Spinal cord (tissue), 10 donors: ENCODE results near the gene TMOD3. TPM values are rescaled to one million over a fixed set of nuclear protein-coding genes. Genes with fewer than 3 reads are reported as not detected.
A peak's percentile ranks its signal among the peaks of the same experiment; 100 is the strongest.

ENCODE experiments used
- DNase-seq, 6 donors: peaks; one replicate each; pipeline versions ENCODE4 v3.0.0 to v3.0.0-alpha.2; 2013 to 2015; ENCODE audit warnings: low spot score in 6 of 6, low read depth in 4 of 6
- H3K27ac ChIP-seq: one replicate; pipeline ENCODE4 v1.5.1; 2013; ENCODE audit warnings: low read depth, low read length, control low read depth
- H3K27me3 ChIP-seq: one replicate; pipeline ENCODE4 v1.6.1; 2013; ENCODE audit warnings: low read length; ENCODE audit not compliant: control insufficient read depth, insufficient read depth
- H3K36me3 ChIP-seq: one replicate; pipeline ENCODE4 v1.6.1; 2013; ENCODE audit warnings: low read length; ENCODE audit not compliant: control insufficient read depth, insufficient read depth
- H3K4me1 ChIP-seq: one replicate; pipeline ENCODE4 v1.6.1; 2013; ENCODE audit warnings: low read length; ENCODE audit not compliant: control insufficient read depth, insufficient read depth
- H3K4me3 ChIP-seq: one replicate; pipeline ENCODE4 v1.5.1; 2013; ENCODE audit warnings: low read depth, low read length, control low read depth
- H3K9me3 ChIP-seq: one replicate; pipeline ENCODE4 v1.6.1; 2013; ENCODE audit warnings: low read length; ENCODE audit not compliant: control insufficient read depth, insufficient read depth
- WGBS: methylation state at CpG from one replicate; pipeline ENCODE4 v1.1.5; 2013; ENCODE audit warnings: missing lambda C conversion rate; ENCODE audit not compliant: insufficient coverage; 5-methylcytosine and 5-hydroxymethylcytosine counted together
- polyA plus RNA-seq, 2 donors: library from polyadenylated mRNA; unstranded; fragments of 120-200 nt; gene quantifications; one replicate each; pipeline ENCODE4 v1.2.1, GENCODE V29; 2013; ENCODE audit not compliant: insufficient read length in 2 of 2
- total RNA-seq, 2 donors: library from RNA; depleted of rRNA in 1 of 2; stranded (reverse); fragments of 120-200 nt in 1 of 2; fragments of >200 nt in 1 of 2; gene quantifications; one replicate each; pipeline versions ENCODE4 v1.2.3 to v1.2.4, GENCODE V29; 2013 to 2014
- donor health status: healthy.

TMOD3 gene
- total and polyA plus RNA-seq, 4 donors, result 26.5 to 60.4 (median 34.9) TPM

DNA sequence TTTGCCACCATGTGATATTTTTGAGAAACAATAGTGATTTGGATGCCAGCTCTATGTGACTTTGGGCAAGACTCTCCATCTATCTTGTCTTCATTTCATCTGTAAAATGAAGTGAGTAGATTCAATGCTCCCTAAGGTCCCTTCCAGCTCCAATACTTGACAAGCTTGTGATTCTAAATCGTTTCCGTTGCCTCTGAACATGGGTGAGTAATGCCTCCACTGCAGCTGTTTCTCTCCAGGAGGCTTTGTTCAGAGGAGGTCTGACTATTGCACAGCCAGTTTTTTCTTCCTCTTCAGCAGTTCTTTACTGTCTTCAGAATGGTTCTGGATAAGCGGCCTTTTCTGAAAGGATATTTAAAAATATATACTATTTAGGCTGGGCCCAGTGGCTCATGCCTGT, 14.8 kb upstream of the TMOD3 start:
- DNase-seq, result peak in 1 of 6 donors; percentile 57

DNA sequence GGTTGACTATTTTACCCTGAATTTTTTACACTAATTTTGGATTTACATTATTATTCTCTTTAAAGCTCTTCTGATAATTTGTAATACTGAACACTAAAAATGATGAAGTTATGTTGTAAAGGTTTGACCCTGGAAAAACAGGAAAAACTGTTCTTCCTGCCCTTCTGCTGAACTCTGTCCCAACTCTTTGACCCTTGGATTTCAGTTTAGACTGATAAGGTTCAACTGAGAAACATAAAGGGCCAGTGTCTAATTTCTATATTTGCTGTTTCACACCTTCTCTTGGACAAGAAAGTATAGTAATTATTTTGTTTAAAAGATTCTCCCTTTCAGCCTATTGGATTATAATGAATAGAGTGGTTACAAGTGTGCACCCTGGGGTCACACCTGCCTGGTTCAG, 12.8 kb upstream of the TMOD3 start:
- no peak for DNase-seq
- H3K9me3 ChIP-seq, result peaks cover 3% of the 10 kb centered on the region
- no peak overlapping the region for H3K4me3 ChIP-seq
- H3K36me3 ChIP-seq, result peaks cover 10% of the 10 kb centered on the region
- H3K27me3 ChIP-seq, result no peaks in the 10 kb centered on the region
- H3K27ac ChIP-seq, result no peak overlapping the region
- no peaks in the 10 kb centered on the region for H3K4me1 ChIP-seq

More for the DNA sequence above, 14.8 kb upstream of the TMOD3 start:
- Histone ChIP-seq H3K4me1 (no peaks in the 10 kb centered on the region), H3K27ac (no peak overlapping the region), H3K4me3 (no peak overlapping the region), H3K36me3 (peaks cover 10% of the 10 kb centered on the region), H3K27me3 (no peaks in the 10 kb centered on the region), H3K9me3 (no peaks in the 10 kb centered on the region)
- 47% methylated on average over 2 of the region's 3 CpGs for WGBS

DNA sequence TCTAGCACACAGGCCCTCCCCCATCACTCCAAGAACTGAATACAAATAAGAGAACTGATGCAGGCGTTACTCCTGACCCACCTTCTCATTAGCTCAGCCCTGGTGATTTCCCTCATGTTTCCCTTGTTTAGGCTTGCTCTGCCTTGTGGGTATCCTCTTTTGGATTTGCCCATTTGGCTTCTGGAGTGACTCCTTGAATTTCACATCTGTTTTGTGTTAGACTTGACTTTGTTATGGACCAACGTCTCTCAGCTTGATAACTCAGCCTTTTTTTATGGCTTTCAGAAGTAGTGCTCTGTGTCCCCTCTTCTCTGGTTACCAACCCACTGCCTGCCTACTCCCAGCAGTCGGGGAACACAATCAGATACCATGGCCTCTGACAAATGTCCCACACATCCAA, 11.3 kb upstream of the TMOD3 start:
- Histone ChIP-seq H3K27ac (no peak overlapping the region), H3K4me1 (no peaks in the 10 kb centered on the region), H3K4me3 (no peak overlapping the region), H3K36me3 (peaks cover 10% of the 10 kb centered on the region), H3K9me3 (peaks cover 5% of the 10 kb centered on the region), H3K27me3 (no peaks in the 10 kb centered on the region)
- WGBS, result 73% methylated on average over 2 of the region's 3 CpGs
- no peak for DNase-seq

DNA sequence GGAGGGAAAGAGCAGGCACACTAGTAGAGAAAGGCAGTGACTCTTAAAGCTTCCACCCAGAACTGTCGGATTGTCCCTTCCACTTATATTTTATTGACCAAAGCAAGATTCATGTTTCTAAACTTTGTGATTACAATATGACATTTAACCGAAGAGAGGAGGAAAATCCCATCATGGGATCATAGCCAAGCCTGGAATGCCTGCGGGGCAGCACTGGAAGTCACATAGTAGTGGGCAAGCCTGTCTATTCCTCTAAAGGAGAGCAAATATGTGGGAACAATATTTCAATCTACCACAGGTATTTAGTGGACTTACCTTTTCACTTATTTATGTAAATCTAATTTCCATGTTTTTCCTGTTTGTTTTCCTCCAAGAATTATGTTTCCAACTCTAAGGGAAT, 3.8 kb upstream of the TMOD3 start:
- H3K9me3 ChIP-seq, result peaks cover 3% of the 10 kb centered on the region
- no peaks in the 10 kb centered on the region for H3K4me1 ChIP-seq
- 83% methylated on average over 1 of the region's 3 CpGs for WGBS
- H3K4me3 ChIP-seq, result no peak overlapping the region
- H3K27ac ChIP-seq, result no peak overlapping the region
- no peak for DNase-seq
- H3K27me3 ChIP-seq, result no peaks in the 10 kb centered on the region
- no peaks in the 10 kb centered on the region for H3K36me3 ChIP-seq

DNA sequence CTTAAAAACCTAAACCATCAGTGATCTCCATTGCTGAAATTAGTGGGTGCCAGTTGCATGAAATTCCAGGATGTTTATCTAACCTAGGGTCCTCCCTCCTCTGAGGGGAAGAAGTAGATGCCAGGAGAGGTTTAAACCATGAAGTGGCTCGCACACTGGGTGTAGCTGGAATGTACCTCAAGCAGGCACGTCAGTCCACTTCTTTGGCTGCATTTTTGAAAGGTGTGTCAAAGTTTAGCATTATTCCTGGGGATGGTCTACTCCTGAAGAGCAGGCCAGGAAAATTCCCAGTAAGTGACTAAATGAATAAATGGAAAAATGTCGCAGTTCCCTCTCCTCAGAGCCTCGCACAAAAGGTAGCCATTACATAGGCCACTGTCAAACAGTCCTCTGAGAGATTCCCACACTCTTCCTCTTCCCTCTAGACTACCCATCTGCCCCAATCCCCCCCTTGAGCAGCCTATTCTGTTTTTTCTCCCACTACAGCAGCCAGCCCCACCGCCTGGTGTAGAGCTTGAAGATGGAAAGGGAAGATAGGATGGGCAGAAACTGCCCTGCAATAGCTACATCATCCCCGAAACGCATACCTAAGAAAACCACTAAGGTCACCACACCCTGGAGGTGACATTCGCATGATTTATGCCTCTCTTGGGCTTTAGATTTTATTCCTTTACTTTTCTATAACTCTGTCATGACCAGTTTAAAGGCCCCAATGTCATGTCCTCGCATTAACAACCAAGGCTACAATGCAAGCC, 655 bp upstream of the TMOD3 start:
- no peaks in the 10 kb centered on the region for H3K27me3 ChIP-seq
- WGBS, result 91% methylated on average over 7 of the region's 9 CpGs
- peak overlapping the region; percentile 84 for H3K4me3 ChIP-seq
- DNase-seq, result no peak
- no peaks in the 10 kb centered on the region for H3K4me1 ChIP-seq
- H3K9me3 ChIP-seq, result no peaks in the 10 kb centered on the region
- no peaks in the 10 kb centered on the region for H3K36me3 ChIP-seq
- H3K27ac ChIP-seq, result no peak overlapping the region

DNA sequence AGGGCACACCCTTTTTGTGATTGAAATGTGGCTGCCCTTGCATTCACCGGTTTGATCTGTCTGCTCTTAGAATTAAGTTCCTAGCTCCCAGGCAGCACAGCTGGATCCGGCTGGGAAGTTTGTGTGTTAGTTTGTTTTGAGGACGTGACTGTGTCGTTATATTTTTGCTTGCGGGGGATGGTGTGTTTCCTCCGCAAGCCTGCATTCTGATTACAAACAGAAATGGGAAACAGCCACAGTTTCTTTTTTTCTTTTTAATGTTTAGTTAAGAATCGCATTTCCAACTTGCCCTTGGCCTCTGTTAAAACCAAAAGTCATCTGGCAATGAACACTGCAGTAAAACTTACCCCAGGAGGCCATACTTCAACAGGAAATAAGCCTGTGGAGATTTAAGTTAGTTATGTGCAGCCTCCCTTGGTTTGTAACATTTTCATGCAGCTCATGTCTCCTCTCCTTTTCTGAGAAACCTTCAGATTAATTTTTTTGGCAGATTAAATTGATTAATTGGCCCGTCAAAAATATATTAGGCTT, 888 bp downstream of the TMOD3 start:
- WGBS, result 5% methylated on average over 4 of the region's 8 CpGs

DNA sequence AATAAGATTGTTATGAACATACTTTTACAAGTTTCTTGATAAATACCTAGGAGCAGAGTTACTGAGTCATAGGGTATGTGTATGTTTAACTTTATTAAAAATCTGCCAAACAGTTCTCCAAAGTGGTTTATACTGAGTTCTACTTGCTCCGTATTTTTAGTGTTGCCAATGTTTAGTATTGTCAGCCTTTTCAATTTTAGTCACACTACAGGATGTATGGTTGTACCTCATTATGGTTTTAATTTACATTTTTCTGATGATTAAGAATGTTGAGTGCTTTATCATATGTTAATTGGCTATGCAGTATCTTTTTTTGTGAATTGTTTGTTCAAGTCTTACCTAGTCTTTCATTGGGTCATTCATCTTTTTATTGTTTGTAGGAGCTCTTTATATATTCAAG, 4.3 kb downstream of the TMOD3 start:
- Histone ChIP-seq H3K27me3 (no peaks in the 10 kb centered on the region), H3K27ac (no peak overlapping the region), H3K36me3 (no peaks in the 10 kb centered on the region), H3K4me3 (no peak overlapping the region), H3K9me3 (no peaks in the 10 kb centered on the region), H3K4me1 (no peaks in the 10 kb centered on the region)
- no peak for DNase-seq
- WGBS, result no CpG with 5 or more reads among the region's 1 CpG

More for the DNA sequence above, 888 bp downstream of the TMOD3 start:
- peak in 3 of 6 donors; percentile 20 to 51 (median 44) for DNase-seq
- Histone ChIP-seq H3K4me3 (peak overlapping the region; percentile 84), H3K36me3 (no peaks in the 10 kb centered on the region), H3K27me3 (no peaks in the 10 kb centered on the region), H3K27ac (peak overlapping the region; percentile 9), H3K9me3 (no peaks in the 10 kb centered on the region), H3K4me1 (no peaks in the 10 kb centered on the region)

DNA sequence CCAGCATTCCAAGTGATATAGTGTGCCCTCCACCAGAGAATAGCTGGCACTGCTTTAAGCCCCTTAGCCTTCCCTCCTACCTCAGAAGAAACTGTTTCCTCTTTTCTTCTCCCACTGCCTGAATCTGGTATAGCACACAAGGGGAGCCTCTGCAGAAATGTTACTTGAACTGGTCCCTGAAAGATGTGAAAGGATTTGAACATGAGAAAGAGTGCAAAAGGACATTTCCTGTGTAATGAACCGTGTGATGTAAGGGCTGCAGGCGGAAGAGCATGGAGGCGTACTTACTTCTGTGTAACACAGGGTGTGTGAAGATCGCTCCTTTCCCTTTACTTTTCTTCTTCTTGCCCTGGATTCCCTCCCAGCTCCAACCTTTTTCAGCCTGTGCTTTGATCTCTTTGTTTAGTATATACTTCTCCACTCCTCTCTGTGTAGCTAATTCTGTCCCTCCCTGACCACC, 8.4 kb downstream of the TMOD3 start:
- WGBS, result no CpG with 5 or more reads among the region's 4 CpGs
- DNase-seq, result peak in 1 of 6 donors; percentile 45
- no peaks in the 10 kb centered on the region for H3K9me3 ChIP-seq
- H3K36me3 ChIP-seq, result no peaks in the 10 kb centered on the region
- H3K27ac ChIP-seq, result no peak overlapping the region
- H3K4me3 ChIP-seq, result no peak overlapping the region
- no peaks in the 10 kb centered on the region for H3K27me3 ChIP-seq
- H3K4me1 ChIP-seq, result no peaks in the 10 kb centered on the region

DNA sequence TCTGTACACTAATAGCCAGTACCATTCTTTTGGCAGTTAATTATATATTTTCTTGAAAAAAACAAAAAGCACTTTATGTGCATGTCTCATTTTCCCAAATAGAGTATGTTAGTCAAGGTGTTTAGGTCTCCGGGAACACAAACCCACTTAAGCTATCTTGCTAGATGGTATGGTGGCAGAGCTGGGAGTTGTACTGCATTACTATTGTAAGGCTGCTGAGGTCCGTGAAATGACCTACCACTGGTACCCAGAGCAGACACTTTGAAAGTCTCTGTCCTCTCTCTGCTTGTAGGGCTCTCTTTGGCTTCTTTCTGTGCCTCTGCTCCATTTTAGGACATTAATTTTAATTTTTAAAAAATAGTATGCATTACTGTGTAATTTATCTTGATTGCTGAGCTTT, 8.8 kb downstream of the TMOD3 start:
- H3K9me3 ChIP-seq, result no peaks in the 10 kb centered on the region
- WGBS, result 33% methylated on average over 2 of the region's 2 CpGs
- H3K36me3 ChIP-seq, result no peaks in the 10 kb centered on the region
- H3K27me3 ChIP-seq, result no peaks in the 10 kb centered on the region
- no peak for DNase-seq
- H3K27ac ChIP-seq, result no peak overlapping the region
- H3K4me1 ChIP-seq, result no peaks in the 10 kb centered on the region
- no peak overlapping the region for H3K4me3 ChIP-seq

DNA sequence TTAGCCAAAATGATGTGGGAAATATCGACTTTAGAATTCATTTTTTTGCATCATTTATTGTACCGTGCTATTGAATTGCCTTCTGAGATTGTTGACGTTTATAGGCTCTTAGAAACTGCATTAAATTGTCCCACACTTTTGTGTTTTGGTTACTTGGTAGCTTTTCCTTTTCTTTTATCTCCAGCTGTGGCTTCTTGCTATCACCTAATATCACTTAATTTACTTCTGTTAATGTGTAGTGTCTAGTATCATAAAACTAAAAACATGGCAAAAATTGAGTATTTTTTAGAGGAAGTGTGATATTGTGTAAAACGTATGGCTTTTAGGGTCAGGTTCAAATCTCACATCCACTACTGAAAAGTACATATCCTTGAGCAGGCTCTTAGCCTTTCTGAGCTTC, 11.2 kb downstream of the TMOD3 start:
- Histone ChIP-seq H3K9me3 (no peaks in the 10 kb centered on the region), H3K4me1 (no peaks in the 10 kb centered on the region), H3K36me3 (no peaks in the 10 kb centered on the region), H3K27me3 (no peaks in the 10 kb centered on the region), H3K27ac (no peak overlapping the region), H3K4me3 (no peak overlapping the region)
- WGBS, result no CpG with 5 or more reads among the region's 4 CpGs
- DNase-seq, result no peak
